ENCODE results near the gene DYNC1H1.
A peak's percentile ranks its signal among the peaks of the same experiment; 100 is the strongest.

The DYNC1H1 gene

DNA sequence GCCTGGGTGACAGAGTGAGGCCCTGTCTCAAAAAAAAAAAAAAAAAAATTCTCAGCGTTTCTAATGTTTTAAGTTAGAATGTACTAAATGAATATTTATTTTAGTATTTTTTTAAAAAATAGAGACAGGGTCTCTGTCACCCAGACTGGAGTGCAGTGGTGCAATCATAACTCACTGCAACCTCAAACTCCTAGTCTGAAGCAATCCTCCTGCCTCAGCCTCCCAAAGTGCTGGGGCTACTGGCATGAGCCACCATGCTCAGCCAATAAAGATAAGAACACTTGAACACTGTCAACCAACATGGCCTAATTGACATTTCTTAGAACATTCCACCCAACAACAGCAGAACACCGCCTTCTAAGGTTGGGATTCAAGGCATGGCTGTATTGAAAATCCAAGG is 5.1 kb upstream of the DYNC1H1 start:
- Histone ChIP-seq H3K9me3 (ENCODE audit: control insufficient read depth, low read depth, low read length) (no peaks in the 10 kb centered on the region), H3K9ac (ENCODE audit: low read length) (no peak overlapping the region), H3K36me3 (ENCODE audit: control insufficient read depth, low read depth, low read length) (no peaks in the 10 kb centered on the region), H3K27me3 (ENCODE audit: control insufficient read depth, insufficient read depth, low read length) (peaks cover 33% of the 10 kb centered on the region), H3K4me3 (ENCODE audit: low read length) (no peak overlapping the region), H3K27ac (ENCODE audit: low read length) (no peak overlapping the region), H3K4me1 (ENCODE audit: control insufficient read depth, low read depth, low read length) (no peaks in the 10 kb centered on the region)

DNA sequence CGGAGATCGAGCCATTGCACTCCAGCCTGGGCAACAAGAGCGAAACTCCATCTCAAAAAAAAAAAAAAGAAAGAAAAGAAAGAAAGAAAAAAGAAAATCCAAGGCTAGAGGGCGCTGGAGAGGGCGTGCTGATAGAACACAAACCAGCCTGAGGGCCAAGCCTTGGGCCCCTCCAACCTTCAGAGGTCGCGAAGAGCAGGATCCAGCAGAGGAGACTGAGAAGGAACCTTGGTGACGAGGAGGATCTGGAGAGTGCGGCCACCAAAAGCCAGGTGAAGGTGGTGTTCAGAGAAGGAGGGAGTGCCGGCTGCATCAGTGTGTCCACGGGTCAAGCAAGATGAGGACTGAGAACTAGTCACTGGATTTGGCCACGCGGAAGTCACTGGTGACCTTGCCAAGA is 4.1 kb upstream of the DYNC1H1 start:
- Histone ChIP-seq H3K27ac (ENCODE audit: low read length) (no peak overlapping the region), H3K9ac (ENCODE audit: low read length) (no peak overlapping the region), H3K4me3 (ENCODE audit: low read length) (no peak overlapping the region), H3K27me3 (ENCODE audit: control insufficient read depth, insufficient read depth, low read length) (peaks cover 33% of the 10 kb centered on the region), H3K36me3 (ENCODE audit: control insufficient read depth, low read depth, low read length) (no peaks in the 10 kb centered on the region), H3K9me3 (ENCODE audit: control insufficient read depth, low read depth, low read length) (no peaks in the 10 kb centered on the region), H3K4me1 (ENCODE audit: control insufficient read depth, low read depth, low read length) (no peaks in the 10 kb centered on the region)

GRCh38 chr14:101961011-101961721 is 3.2 kb upstream of the DYNC1H1 start:
- Histone ChIP-seq H3K36me3 (ENCODE audit: control insufficient read depth, low read depth, low read length) (no peaks in the 10 kb centered on the region), H3K27me3 (ENCODE audit: control insufficient read depth, insufficient read depth, low read length) (peaks cover 33% of the 10 kb centered on the region), H3K4me3 (ENCODE audit: low read length) (no peak overlapping the region), H3K27ac (ENCODE audit: low read length) (no peak overlapping the region), H3K9ac (ENCODE audit: low read length) (no peak overlapping the region), H3K9me3 (ENCODE audit: control insufficient read depth, low read depth, low read length) (no peaks in the 10 kb centered on the region), H3K4me1 (ENCODE audit: control insufficient read depth, low read depth, low read length) (peaks cover 5% of the 10 kb centered on the region)

DNA sequence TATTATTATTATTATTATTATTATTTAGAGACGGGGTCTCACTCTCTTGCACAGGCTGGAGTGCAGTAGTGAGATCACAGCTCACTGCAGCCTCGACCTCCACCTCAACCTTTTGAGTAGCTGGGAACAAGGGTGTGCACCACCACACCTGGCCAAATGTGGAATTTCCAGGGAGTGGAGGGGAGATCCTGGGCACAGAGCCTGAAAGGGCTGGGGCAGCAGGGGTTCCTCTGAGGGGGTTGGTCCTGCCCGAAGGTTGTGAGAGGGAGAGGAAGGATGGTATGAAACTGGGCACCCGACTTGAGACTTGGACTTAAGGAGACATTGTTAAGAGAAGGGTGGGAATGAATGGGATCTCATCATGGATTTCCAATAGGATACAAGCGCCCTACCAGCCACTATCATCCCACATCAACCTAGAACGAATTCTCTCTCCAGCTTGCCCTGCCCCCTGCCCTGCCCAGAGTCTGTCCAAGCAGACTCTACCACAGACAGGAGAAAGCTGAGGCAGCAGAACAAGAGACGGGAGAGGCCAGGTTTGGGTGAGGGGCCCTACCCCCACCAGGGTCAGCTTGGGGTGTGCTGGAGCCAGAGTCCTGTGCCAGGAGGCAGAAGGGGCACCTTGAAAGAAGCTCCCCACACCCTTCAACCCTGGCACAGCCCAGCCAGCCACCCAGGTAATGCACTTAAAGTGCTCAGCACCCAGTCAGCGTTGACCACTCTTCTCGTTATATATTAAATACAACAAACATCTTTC is 2.4 kb upstream of the DYNC1H1 start:
- Histone ChIP-seq H3K27ac (ENCODE audit: low read length) (no peak overlapping the region), H3K9me3 (ENCODE audit: control insufficient read depth, low read depth, low read length) (no peaks in the 10 kb centered on the region), H3K36me3 (ENCODE audit: control insufficient read depth, low read depth, low read length) (no peaks in the 10 kb centered on the region), H3K4me1 (ENCODE audit: control insufficient read depth, low read depth, low read length) (peaks cover 13% of the 10 kb centered on the region), H3K9ac (ENCODE audit: low read length) (no peak overlapping the region), H3K27me3 (ENCODE audit: control insufficient read depth, insufficient read depth, low read length) (peaks cover 33% of the 10 kb centered on the region), H3K4me3 (ENCODE audit: low read length) (no peak overlapping the region)

DNA sequence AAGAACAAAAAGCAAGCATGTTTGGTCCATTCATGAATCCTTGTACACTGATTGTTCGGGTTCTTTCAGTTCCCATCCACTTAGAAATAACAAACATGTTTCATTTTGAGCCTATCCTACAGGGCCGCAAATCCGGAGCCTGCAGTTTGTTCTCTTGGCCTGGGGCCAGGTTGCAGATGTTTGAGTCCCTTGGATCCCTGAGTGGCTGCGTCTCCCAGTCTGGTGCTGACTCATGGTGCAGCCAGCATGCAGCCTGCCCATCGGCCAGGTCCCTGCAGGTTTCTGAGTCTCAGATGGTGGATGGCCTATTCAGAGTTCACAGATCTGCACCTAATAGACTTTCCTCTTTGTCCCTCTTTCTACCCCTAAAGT is 1.9 kb upstream of the DYNC1H1 start:
- no peak overlapping the region for H3K4me3 ChIP-seq (ENCODE audit: low read length)
- no peak overlapping the region for H3K9ac ChIP-seq (ENCODE audit: low read length)
- H3K4me1 ChIP-seq (ENCODE audit: control insufficient read depth, low read depth, low read length), result peaks cover 14% of the 10 kb centered on the region
- no peaks in the 10 kb centered on the region for H3K36me3 ChIP-seq (ENCODE audit: control insufficient read depth, low read depth, low read length)
- no peak overlapping the region for H3K27ac ChIP-seq (ENCODE audit: low read length)
- H3K9me3 ChIP-seq (ENCODE audit: control insufficient read depth, low read depth, low read length), result no peaks in the 10 kb centered on the region
- peaks cover 33% of the 10 kb centered on the region for H3K27me3 ChIP-seq (ENCODE audit: control insufficient read depth, insufficient read depth, low read length)

DNA sequence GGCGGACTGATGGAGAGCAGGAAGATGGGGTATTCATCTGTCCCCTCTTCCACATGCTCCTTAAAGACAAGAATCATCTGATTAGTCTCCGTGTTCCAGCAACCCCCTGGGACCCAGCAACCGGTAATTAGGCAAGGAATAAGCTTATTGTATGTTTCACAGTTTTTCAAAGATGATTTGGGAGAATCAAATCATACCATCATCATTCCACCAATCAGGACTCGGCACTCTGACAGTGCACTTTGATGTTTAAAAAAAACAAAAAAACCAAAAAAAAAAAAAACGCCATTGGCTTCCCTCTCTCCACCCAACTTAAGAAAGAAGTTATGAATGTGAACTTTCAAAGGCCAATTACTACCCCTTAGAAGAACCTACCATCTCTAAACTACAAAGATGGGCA is 1.3 kb upstream of the DYNC1H1 start:
- Histone ChIP-seq H3K9ac (ENCODE audit: low read length) (no peak overlapping the region), H3K4me1 (ENCODE audit: control insufficient read depth, low read depth, low read length) (peaks cover 14% of the 10 kb centered on the region), H3K36me3 (ENCODE audit: control insufficient read depth, low read depth, low read length) (no peaks in the 10 kb centered on the region), H3K27me3 (ENCODE audit: control insufficient read depth, insufficient read depth, low read length) (peaks cover 33% of the 10 kb centered on the region), H3K9me3 (ENCODE audit: control insufficient read depth, low read depth, low read length) (no peaks in the 10 kb centered on the region), H3K27ac (ENCODE audit: low read length) (no peak overlapping the region), H3K4me3 (ENCODE audit: low read length) (no peak overlapping the region)

DNA sequence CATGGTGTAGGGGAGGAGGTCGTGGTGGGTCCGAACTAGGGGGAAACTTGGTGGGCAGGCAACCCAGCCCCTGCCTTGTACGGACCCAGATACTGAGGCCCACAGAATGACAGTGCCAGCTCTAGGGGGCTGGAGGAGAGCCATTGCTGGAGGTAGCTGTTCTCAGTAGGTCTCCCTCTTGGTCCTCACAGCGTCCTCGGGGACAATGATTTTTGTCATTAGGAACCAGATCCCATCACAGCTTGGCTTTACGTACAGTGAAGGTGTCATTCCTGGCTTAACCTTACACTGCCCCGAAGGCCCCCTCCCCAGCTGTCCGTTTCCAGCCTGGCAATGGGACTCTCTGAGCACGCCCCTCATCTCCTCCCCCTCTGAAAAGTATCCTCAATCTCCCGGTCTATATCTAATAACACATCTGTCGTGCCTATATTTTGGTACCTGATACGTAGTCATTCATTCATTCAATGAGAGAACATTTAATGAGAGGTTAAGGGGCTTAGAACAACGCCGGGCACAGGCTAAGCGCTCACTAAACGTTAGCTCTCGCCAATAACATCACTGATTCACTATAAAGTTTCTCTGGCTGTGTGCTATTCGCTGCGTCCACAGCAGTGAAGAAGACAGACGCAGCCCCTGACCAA is 597 bp upstream of the DYNC1H1 start:
- Histone ChIP-seq H3K4me3 (ENCODE audit: low read length) (peak overlapping the region; percentile 50), H3K27me3 (ENCODE audit: control insufficient read depth, insufficient read depth, low read length) (peaks cover 33% of the 10 kb centered on the region), H3K4me1 (ENCODE audit: control insufficient read depth, low read depth, low read length) (peaks cover 14% of the 10 kb centered on the region), H3K27ac (ENCODE audit: low read length) (no peak overlapping the region), H3K9me3 (ENCODE audit: control insufficient read depth, low read depth, low read length) (no peaks in the 10 kb centered on the region), H3K9ac (ENCODE audit: low read length) (no peak overlapping the region), H3K36me3 (ENCODE audit: control insufficient read depth, low read depth, low read length) (no peaks in the 10 kb centered on the region)

DNA sequence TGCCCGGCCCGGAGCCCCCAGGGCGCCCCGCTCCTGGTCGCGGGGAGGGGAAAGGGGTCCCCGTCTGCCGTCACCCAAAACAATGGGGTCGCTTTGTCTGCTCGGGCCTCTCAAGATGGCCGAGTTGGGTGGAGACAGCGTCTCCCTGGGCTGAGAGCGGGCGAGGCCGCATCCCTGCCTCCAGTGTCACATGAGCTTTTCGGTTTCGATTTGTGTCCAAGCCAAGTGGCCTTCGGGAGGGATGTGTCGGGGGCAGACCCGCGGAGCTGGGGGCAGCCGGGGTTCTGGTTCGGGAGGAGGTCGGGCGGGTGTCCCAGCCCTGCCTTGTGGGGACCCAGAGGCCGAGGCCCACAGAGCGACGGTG is 790 bp downstream of the DYNC1H1 start:
- Histone ChIP-seq H3K27ac (ENCODE audit: low read length) (peak overlapping the region; percentile 31), H3K9ac (ENCODE audit: low read length) (peak overlapping the region; percentile 86), H3K36me3 (ENCODE audit: control insufficient read depth, low read depth, low read length) (peaks cover 9% of the 10 kb centered on the region), H3K4me1 (ENCODE audit: control insufficient read depth, low read depth, low read length) (peaks cover 14% of the 10 kb centered on the region), H3K4me3 (ENCODE audit: low read length) (peak overlapping the region; percentile 57), H3K27me3 (ENCODE audit: control insufficient read depth, insufficient read depth, low read length) (peaks cover 33% of the 10 kb centered on the region), H3K9me3 (ENCODE audit: control insufficient read depth, low read depth, low read length) (no peaks in the 10 kb centered on the region)

GRCh38 chr14:101965770-101966722 is 1.7 kb downstream of the DYNC1H1 start:
- peaks cover 14% of the 10 kb centered on the region for H3K4me1 ChIP-seq (ENCODE audit: control insufficient read depth, low read depth, low read length)
- peaks cover 29% of the 10 kb centered on the region for H3K27me3 ChIP-seq (ENCODE audit: control insufficient read depth, insufficient read depth, low read length)
- H3K4me3 ChIP-seq (ENCODE audit: low read length), result peak overlapping the region; percentile 57
- peaks cover 9% of the 10 kb centered on the region for H3K36me3 ChIP-seq (ENCODE audit: control insufficient read depth, low read depth, low read length)
- no peaks in the 10 kb centered on the region for H3K9me3 ChIP-seq (ENCODE audit: control insufficient read depth, low read depth, low read length)
- no peak overlapping the region for H3K27ac ChIP-seq (ENCODE audit: low read length)
- H3K9ac ChIP-seq (ENCODE audit: low read length), result peak overlapping the region; percentile 86

GRCh38 chr14:101966742-101967141 is 2.4 kb downstream of the DYNC1H1 start:
- Histone ChIP-seq H3K27me3 (ENCODE audit: control insufficient read depth, insufficient read depth, low read length) (peaks cover 22% of the 10 kb centered on the region), H3K36me3 (ENCODE audit: control insufficient read depth, low read depth, low read length) (peaks cover 9% of the 10 kb centered on the region), H3K27ac (ENCODE audit: low read length) (no peak overlapping the region), H3K4me1 (ENCODE audit: control insufficient read depth, low read depth, low read length) (peaks cover 14% of the 10 kb centered on the region), H3K4me3 (ENCODE audit: low read length) (peak overlapping the region; percentile 57), H3K9me3 (ENCODE audit: control insufficient read depth, low read depth, low read length) (no peaks in the 10 kb centered on the region), H3K9ac (ENCODE audit: low read length) (peak overlapping the region; percentile 86)

GRCh38 chr14:101968186-101968585 is 3.8 kb downstream of the DYNC1H1 start:
- Histone ChIP-seq H3K4me1 (ENCODE audit: control insufficient read depth, low read depth, low read length) (peaks cover 14% of the 10 kb centered on the region), H3K27me3 (ENCODE audit: control insufficient read depth, insufficient read depth, low read length) (peaks cover 7% of the 10 kb centered on the region), H3K9ac (ENCODE audit: low read length) (no peak overlapping the region), H3K36me3 (ENCODE audit: control insufficient read depth, low read depth, low read length) (peaks cover 9% of the 10 kb centered on the region), H3K4me3 (ENCODE audit: low read length) (no peak overlapping the region), H3K27ac (ENCODE audit: low read length) (no peak overlapping the region), H3K9me3 (ENCODE audit: control insufficient read depth, low read depth, low read length) (no peaks in the 10 kb centered on the region)
